HG02981 (cell line): Measurements from ENCODE around the gene SHROOM4.

Source experiments
- ATAC-seq: cut with Tn5 transposase; IDR thresholded peaks from one replicate; pipeline ENCODE4 v1.9.1; 2021; ENCODE audit warnings: mild to moderate bottlenecking, moderate library complexity; ENCODE audit not compliant: unreplicated experiment

The SHROOM4 gene, protein sequence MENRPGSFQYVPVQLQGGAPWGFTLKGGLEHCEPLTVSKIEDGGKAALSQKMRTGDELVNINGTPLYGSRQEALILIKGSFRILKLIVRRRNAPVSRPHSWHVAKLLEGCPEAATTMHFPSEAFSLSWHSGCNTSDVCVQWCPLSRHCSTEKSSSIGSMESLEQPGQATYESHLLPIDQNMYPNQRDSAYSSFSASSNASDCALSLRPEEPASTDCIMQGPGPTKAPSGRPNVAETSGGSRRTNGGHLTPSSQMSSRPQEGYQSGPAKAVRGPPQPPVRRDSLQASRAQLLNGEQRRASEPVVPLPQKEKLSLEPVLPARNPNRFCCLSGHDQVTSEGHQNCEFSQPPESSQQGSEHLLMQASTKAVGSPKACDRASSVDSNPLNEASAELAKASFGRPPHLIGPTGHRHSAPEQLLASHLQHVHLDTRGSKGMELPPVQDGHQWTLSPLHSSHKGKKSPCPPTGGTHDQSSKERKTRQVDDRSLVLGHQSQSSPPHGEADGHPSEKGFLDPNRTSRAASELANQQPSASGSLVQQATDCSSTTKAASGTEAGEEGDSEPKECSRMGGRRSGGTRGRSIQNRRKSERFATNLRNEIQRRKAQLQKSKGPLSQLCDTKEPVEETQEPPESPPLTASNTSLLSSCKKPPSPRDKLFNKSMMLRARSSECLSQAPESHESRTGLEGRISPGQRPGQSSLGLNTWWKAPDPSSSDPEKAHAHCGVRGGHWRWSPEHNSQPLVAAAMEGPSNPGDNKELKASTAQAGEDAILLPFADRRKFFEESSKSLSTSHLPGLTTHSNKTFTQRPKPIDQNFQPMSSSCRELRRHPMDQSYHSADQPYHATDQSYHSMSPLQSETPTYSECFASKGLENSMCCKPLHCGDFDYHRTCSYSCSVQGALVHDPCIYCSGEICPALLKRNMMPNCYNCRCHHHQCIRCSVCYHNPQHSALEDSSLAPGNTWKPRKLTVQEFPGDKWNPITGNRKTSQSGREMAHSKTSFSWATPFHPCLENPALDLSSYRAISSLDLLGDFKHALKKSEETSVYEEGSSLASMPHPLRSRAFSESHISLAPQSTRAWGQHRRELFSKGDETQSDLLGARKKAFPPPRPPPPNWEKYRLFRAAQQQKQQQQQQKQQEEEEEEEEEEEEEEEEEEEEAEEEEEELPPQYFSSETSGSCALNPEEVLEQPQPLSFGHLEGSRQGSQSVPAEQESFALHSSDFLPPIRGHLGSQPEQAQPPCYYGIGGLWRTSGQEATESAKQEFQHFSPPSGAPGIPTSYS (N-terminal part only)

DNA sequence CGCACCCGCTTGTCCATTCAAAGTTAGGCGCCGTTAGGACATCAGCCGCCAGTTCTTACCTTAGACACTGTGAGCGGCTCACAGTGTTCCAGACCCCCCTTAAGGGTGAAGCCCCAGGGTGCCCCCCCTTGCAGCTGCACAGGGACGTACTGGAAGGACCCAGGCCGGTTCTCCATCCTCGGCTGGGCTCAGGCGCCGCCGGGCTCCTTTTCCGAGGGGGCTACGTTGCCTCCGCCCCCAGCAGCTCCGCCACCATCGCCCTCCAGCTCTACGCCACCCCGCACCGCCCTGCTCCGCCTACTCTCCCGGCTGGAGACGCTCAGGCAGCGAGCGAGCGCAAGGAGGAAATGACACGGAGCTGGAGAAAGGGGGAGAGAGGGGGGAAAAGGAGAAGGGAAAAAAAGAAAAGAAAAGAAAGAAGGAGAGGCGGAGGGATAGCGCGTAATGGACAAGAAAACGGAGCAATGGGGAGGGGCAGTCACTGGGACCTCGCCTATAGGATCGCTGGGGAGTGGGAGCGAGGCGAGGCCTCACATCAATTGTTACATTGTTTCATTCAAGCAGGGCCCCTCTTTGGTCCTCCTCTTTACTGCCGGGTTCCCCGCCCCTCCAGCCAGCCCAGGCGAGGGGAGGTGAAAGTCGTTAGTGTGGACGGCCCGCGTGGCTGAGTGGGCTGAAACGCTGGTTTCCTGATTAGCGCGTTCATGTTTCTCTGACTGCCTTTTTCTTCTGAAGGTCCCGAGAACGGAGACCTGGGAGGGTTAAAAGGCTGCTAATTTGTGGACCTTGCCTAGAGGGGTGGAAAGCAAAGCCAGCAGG lies at the start of gene SHROOM4:
Gene SHROOM4 (minus strand): TSS at position 352 of the 819 bp plus-strand sequence. CDS start 176 bp downstream, at position 176.
- ATAC-seq, result no peak

GRCh38 chrX:50863471-50863870 lies 49.5 kb upstream of the SHROOM4 start:
- no peak for ATAC-seq

DNA sequence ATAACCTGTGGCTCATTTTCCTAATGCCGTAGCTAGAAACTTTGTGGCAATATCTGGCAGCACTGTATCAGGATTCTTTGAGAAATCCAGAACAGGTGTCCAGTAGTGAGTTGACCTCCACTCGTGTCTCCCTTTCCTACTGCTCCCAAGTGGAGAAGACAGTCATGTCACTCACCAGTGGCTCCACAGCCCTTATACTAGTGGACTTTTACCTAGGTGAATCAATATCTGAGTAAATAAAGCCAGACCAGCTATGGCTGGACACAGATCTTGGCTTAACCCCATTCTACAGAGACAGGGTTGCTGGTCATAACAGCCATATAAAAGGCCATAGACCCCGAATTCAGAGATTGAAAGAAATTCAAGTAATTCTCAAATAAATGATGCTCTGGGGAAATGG lies 46.5 kb upstream of the SHROOM4 start:
- no peak for ATAC-seq

DNA sequence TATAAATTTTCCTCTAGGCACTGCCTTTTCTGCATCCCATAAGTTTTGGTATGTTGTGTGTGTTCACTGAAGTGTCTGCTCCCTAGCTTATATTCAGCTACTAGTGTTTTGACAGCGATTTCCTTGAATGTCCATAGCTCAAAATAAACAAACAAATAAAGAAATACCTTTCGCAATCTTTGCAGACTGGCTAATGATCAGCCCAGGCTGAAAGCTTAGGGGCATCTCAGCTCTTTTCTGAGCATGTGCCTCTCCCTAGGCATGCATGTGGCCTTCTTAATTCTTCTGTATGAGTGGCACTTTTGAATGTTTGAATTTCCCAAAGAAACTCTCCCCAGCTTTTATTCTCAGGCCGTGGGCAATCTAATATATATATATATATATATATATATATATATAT lies 44.6 kb upstream of the SHROOM4 start:
- ATAC-seq, result no peak

DNA sequence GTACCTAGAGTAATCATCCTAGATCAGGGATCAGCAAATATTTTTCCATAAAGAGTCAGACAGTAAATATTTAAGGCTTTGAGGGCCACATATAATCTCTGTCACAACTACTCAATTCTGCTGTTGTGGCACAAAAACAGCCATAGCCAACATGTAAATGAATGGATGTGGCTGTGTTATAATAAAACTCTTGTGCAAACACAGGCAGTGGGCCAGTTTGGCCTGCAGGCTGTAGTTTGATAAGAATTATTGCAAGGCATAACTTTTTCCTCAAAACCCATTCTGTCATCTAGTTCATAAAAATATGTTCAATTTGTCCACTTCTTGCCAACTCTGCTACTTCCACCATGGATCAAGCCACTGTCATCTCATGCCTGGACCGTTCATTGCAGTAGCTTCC lies 39.4 kb upstream of the SHROOM4 start:
- ATAC-seq, result no peak

DNA sequence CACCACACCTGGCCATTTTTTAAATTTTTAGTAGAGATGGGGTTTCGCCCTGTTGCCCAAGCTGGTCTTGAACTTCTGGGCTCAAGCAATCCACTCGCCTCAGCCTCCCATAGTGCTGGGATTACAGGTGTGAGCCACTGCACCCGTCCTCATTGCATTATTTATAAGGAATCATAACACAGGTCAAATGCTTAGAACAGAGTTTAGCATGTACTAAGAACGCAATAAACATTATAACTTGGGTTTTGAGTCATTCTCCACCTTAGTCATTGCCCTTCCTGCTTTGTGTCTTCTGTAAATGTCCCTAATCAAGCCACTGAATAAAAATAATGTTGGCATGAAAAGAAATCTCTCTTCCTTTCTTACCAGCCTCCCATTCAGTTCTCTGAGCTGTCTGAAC lies 38.5 kb upstream of the SHROOM4 start:
- ATAC-seq, result no peak

DNA sequence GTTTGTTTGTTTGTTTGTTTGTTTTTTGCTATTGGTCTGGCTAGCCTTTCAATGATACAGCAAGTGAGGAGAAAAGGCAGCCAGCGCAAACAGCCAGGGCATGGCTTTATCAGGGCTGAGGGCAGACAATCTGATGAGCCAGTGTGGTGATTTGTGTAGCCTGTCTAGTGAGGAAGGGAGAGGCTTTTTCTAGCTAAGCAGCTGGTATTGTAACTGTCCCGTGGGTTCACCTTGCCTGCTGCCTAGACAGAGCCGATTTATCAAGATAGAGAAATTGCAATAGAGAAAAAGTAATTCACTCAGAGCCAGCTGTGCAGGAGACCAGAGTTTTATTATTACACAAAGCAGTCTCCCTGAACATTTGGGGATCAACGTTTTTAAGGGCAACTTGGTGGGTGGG lies 28.2 kb upstream of the SHROOM4 start:
- ATAC-seq, result no peak

GRCh38 chrX:50839730-50840129 lies 25.7 kb upstream of the SHROOM4 start:
- ATAC-seq, result no peak

DNA sequence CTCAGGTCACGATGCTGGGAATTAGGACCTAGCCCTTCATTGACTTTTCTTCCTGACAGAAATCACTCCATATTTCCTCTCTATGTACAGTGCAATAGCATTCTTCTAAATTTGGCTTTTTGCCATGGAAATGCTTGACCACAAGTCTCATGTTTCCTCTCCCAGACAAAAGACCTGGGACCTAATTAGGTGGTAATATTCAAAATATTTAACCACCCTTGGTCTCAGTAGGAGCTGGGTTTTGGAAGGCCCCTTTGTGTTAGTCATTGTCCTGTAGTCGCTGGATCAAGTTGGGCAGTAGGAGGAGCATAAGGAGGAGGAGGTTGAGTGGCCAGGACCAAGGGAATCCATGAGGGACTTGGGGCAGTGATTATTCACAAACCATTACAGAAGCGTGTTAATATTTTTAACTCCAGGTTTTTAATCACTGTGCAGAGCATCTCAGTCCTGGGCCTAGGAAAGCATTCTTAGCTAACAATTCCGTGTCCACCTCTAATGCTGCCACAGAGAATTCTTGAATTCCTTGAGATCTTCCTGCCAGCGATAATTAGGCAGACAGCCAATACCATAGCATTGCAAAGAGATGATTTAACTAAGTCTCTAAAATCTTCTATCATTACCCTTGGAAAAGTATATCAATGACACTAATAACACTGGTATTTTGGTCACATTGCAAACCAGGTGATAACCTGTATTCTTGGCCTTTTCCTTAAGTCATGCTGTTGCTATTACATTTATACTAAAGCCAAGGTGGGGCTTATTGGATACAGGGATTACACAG lies 25.0 kb upstream of the SHROOM4 start:
- no peak for ATAC-seq

GRCh38 chrX:50827996-50828395 lies 14.0 kb upstream of the SHROOM4 start:
- ATAC-seq, result no peak

DNA sequence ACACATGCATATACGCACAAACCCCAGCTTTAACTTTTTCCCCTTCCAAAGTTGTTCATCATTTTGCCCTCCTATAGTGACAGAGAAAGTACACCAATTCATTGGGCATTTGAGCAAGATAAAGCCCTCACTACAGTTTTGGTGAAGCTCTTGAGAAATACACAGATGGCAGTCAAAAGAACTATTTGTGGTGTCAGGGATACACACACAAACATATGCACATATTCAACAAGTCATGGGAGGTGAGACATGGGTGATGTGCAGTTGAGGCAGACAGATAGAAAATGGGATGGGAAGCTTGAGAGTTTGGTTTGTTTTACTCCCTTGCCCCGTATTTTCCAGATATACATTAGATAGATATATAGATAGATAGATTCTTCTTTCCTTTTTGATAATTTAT lies 11.8 kb upstream of the SHROOM4 start:
- no peak for ATAC-seq

GRCh38 chrX:50818986-50819385 lies 5.0 kb upstream of the SHROOM4 start:
- no peak for ATAC-seq

DNA sequence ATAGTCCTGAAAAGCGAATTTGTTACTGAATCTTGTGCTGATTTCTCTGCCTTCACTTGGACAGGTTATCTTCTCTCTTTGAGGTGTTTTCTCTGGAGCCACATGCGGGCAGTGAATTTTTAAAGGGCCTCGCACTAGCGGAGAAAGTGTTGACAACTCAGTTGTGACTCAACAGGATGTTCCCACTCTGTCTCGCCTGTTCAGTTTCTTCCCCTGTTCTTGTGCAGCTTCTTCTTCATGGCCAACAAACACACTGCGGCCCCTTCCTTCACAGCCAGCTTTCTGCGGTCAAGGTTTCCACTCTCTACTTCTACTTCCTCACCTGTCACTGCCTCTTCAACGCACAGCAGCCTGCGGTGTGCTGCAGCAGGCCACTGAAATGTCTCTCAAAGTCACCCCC lies 1.1 kb upstream of the SHROOM4 start:
- ATAC-seq, result no peak

DNA sequence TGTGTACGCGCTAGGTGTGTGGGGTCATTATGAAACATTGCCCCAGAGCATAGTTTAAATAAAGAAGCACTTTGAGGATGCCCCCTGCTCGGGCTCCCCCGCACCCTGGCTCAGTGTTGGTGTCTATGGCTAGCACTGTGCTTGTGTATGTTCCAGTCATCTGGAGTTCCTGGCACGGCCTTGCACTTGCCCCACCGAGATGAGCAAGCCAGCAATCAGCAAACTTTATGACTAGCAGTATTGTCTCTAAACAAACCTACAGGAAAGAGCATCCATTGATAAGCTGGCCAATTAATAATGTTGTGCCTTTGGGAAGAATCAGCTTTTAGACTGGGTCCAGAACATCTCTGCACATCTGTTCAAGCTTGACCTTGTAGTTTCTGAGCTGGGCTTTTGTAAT lies 707 bp upstream of the SHROOM4 start:
- no peak for ATAC-seq

DNA sequence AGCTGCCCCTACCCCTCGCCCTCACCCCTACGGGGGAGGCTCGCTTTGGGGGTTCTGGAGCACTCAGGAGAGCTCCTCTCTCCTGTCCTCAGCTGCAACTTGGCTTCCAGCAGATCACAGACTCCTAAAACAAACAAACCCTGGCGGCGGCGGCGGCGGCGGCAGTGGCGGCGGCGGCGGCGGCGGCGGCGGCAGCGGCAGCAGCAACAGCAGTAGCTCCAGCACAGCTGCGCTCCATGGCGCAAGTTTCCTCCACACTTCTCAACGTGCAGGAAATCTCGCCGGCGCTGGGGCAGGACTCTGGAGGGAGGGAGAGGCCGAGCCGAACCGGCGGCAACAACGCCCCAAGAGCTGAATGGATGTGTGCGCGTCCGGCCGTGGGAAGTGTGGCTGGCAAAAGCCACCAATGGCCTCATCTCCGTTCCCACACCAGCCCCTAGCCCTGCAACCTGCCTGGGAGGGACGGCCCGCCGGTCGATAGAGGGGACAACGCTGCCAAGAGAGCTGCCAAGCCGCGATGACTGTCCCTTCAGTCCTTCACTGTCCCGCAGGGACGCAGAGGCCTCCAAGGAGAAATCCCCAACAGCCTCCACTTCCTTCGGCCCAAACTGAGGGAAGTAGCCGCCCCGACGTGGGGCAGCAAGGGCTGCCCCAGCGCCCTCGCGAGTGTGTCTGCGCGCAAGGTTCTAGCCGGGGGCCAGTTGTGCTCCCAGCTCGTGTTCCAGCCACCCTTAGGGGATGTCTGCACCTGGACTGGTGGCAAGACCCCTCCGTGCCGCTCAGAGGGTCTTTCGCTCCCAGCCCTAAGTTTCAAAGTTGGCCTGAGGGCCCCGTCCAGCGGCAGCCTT lies 775 bp downstream of the SHROOM4 start:
- no peak for ATAC-seq

- no peak for ATAC-seq
Measured at GRCh38 chrX:50805276-50805675, 8.7 kb downstream of the SHROOM4 start.

- no peak for ATAC-seq
Measured at GRCh38 chrX:50801135-50801534, 12.9 kb downstream of the SHROOM4 start.

DNA sequence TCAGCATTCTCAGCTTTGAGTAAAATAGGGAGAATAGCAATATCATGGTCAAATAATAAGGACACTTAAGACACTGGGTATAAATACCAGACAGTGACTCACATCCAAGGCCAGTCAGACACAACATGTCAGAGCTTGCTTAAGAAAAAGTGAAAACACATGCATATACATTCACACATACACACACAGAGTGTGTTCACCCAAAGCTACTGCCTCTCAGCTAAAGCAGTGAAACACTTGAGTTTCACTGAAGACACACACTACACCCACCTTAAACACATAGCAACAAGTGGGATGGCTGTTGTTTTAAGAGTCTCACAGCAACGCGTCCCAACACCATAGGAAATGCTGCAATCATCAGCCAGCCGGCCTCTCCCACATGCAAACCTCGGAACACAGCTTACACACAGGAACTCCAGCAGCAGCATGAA lies 14.4 kb downstream of the SHROOM4 start:
- ATAC-seq, result no peak

DNA sequence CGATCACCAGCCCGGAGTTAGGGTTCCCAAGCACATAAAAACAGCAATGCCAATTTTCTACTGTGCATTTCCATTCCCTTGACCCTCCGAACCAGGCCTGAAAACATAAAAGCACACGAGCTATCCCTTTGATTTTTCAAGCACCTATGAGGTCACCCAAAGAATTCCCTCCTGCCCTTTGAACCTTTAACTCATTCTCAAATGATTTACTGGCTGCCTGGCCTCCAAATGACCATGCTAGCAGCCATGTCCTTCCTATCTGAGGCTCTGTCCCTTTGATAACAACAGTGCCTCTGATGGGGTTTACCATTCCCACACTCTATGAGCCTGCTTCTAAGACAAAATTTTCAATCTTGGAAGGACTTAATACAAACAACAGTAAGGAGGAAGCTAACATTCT lies 15.2 kb downstream of the SHROOM4 start:
- ATAC-seq, result no peak
